Raji (cell line): ENCODE data around the gene FANCG.

Experiments
- POLR2A ChIP-seq: IDR thresholded peaks from 2 replicates; pipeline ENCODE4 v1.6.1; 2011; ENCODE audit warnings: low read depth, low read length, control low read depth; ENCODE audit not compliant: insufficient read depth

FANCG gene

DNA sequence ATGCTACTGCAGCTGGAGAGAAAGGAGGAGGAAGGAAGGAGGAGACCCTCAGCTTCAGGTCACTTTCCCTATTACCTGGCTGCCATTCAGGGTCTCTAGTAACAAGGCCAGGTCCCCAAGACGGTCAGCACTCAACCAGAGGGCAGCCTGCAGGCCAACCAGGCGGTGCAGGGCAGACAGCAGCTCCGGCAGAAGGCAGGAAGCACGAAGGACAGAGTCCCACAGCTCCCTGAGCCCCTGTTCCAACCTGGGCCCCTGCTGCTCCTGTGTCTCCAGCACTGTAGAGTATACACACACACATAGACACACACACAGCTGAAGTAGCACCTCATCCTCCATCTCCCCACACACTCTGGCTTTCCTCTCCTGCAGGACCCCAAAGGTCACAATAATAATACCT lies 1.7 kb downstream of the FANCG start:
- TF ChIP-seq POLR2A: no peak

DNA sequence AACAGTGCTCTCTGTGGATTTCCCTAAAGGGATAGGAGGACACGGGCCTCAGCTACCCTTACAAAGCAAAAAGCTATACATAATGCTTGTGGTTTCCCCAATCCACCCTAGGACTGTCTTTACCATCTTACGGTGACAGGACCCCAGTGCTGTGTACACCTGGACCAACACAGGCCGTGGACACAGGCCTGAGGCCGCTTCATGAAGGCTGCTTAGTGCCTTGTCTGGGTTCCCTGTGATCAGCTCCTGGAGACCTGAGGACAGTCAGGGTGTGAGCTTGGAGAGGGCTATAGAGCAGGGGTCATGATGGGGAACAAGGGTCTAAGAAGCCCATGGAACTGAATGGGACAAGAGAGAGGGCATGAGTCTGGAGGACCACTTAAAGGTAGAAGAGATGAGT lies 2.9 kb downstream of the FANCG start:
- no peak for TF ChIP-seq POLR2A

DNA sequence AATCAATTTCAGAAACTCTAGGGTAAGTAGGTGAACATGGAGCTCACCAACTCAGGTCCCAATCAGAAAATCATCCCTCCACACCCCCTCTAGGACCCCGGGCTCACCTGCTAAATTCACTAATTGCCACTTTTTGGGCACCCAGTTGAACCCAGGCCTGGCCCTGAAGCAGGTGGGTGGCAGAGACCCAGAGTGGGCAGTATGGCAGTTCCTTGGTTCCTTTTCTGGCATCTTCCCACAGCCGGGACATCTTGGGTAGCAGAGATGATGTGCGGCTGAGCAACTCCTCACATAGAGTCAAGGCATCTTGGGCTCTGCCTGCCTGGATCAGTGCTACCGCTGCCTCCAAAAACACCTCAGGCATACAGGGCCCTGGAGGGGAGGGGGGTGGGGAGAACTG lies 4.4 kb downstream of the FANCG start:
- TF ChIP-seq POLR2A: no peak

DNA sequence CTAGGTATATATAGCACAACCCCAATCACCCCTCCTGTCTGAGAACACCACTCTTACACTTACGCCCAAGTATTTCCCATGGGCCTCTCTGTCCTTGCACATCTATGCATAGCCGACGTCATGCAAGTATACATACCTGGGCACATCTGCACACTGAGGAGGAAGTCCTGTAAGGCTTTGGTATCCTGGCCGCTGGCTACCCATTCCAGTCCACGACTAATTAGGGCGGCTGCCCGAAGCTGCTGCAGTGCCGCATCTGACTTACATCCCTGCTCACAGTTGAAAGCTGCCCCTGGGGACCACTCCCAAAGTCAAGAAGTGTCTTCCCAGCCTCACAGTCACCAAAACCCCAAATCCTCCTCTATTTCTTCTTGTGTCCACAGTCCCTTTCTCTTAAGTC lies 5.0 kb downstream of the FANCG start:
- no peak for TF ChIP-seq POLR2A

DNA sequence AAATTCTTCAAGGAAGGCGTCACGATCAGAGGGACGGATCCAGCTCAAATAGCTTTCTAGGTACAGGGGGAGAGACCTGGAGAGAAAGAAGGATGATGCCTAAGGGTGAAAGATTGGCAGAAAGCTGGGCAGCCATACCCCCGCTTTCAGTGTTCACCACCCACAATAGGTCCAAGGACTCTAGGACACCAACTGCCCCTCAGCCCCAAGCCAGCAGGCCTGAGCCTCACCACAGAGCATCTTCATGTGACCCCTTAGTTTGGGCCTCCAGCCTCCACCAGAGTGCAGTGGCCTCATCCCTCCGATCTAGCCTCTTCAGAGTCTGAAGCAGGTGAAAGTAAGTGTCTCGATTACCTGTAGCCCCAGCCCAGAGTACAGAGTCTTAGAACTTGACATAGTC lies 5.6 kb downstream of the FANCG start:
- TF ChIP-seq POLR2A: no peak

DNA sequence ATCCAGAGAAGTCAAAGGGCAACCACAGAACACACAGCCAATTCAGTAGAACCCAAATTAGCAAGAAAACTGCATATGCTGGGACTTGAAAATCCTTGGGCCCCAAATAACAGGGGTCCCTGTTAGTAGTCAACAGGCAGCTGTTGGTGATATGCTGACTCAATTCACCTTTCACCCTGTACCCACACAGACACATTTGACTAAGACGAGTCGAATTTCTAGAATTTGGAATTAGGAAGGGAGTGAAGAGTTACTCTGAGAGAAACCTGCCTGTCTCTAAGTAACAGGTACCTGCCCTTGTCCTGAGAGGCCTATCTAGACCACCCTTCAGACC lies 6.5 kb downstream of the FANCG start:
- TF ChIP-seq POLR2A: no peak

DNA sequence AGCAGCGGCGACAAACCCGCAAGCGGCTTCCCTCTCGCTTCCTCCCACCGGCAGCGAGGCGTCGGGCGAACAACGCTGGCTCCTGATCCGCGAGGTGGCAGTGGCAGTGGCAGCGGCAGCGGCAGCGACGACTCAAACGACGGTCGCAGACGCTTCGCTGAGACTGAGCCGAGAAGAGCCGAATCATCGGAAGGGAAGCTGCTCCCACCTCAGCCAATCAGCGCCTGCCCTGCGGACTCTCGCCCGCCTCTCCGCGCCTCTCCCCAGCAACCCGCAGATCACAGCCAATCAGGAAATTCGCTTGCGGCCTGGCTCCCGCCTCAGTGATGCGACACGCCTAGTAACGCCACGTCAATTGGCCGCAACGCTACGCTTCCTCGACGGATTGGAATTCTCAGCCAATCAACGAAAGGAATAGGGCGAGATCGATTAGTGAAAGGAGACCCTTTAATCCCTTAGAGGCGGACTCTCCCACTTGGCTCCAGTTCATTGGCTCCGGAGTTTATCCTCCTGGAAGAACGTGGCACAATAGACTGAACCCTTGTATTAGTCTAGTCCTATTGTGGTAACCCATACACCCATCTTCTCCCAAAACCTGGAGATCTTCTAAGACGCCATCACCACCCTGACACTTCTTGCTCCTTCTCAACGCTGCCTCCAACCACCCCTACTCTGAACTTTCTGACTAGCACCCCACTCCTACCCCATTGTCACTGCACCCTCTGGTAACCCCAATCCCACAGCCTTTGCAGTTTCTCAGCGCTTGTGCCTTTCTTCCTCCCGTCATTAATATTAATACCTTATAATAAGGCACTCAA lies 7.1 kb downstream of the FANCG start, which contains the start of gene VCP:
TSS of gene VCP (minus strand) at position 165 of the 818 bp plus-strand sequence. CDS start 272 bp downstream, outside the sequence.
- peak; percentile 96 for TF ChIP-seq POLR2A

DNA sequence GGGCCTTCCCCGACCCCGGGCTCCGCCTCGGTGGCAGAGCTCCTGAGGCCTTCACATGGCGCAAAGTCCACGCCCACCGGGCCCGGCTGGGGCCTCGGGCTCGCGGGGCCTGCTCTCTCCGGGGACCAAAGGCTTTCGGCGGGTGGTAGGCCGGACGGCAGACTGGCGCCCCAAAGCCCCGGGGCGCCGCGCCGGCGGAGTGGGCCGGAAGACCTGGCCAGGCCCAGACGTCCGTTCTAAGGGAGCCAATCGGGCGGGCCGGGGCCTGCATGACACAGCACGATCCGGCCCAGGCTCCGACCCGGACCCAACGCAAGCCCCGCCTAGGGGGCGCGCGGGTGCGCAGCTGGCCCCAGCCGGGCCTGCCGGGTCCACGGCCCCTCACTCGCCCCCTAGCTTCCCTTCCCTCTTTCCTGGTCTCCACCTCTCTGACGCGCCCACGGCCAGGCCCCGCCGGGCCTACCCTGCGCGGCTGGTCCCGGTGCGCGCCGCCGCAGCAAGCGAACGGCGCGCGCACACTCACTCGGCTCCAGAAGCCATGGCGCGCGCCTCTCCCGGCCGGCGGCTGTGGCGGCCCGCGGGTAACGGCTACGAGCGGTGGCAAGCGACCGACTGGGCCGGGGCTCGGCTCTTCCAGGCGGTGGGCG lies 7.8 kb downstream of the FANCG start:
- TF ChIP-seq POLR2A: no peak

DNA sequence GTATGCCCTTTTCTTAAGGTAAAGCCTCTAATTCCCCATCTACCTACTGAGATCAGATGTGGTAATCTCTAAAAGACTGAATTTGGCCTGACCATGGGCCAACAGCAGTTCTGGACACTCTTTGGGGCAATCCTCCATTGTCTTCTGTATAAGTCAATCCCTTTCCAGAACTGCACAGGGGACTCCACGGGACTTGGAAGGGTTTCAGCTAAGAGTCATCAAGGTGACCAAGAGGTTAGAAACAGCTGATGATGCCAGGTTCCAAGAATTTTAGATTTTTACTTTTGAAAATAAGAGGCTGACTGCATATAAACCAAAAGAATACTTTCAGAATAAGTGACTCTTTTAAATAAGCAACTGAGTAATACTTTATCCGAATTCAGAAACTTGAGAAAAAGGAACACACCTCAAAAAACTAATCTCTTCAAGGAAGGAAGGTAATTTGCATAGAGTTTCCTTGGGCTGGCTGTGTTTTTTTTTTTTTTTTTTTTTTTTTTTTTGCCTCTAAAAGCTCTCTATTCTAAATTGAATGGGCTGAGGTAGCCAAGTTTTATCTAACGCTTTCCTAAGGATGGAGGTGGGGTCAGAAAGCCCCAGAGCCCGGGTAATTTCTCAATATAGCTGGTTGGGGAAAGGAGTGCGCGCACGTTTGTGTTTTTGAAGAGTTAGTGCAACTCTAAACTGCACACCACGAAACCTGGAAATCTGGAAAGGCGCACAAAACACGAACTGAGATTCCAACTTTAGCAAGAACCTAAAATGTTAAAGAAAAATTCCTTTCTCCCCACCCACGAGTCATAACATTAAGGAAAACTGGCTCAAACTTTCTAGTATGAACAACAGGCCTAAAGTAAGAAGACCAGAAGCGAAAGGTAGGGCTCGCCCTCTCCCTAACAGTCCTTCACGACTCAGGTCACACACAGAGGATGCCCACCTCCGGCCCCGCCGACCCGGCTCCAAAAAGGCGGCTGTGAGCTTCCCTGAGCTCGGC lies 8.6 kb downstream of the FANCG start:
- TF ChIP-seq POLR2A: no peak

DNA sequence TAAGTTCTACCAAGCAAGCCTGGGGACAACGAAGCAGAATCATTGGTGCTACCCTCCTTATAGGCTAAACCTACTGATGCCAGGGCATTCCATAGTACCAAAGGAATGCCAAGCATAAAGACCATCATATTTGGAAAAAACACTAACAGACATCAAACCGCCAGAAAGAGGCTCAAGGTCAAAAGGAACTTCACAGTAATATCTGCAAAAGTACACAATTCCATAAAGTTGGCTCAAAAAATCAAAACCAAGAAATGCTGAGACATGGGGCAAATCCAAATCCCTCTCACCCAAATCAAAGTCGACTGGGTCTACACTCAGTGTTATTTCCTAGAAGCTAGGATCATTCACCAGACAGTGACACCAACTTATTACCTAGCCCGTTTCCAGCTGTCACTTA lies 10.7 kb downstream of the FANCG start:
- TF ChIP-seq POLR2A: no peak

DNA sequence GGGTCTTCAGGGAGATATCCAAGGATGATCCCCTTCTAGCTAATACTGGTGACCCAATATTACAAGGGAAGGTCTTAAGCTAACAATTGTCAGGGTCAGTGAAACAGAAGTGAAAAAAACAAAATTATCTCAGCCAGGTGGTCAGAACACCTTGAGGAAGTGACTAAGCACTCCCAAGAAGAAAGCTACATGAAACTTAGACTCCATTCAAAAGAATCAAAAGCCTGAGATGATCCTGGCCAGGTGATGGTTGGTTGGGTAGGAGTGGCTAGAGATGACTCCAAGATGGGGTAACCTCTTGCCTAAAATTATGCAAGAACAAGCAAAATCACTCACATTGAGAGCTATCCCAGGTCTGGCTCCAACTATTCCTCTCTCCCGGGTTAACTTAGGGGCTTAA lies 12.7 kb downstream of the FANCG start:
- TF ChIP-seq POLR2A: no peak

DNA sequence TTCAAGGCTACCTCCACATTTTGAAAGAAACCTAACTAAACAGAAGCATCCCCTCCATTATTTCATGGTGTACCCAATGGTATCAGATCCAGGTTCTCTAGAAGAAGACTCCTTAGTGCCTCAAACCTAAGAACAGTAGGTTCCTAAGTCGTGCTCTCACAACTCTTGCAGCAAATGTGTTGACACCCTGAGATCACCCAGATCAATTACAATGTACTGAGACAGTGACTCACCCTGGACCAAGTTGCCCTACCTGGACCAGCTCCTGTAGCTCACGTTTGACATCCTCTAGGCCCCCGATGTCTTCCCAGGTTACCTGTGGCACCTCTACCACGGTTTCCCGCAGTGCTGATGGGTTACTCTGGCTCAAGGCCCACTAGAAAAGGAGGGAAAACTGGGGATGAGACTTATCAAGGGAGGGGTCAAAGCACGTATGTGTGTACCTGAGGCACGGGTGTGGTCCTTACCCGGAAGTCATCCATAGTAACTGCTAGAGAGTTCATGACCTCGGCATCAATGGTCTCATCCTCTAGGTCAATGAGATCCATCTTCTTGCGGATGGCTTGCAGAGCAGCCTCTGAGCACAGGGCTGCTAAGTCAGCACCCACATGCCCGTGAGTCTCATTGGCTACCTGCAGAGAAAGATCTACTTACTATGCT lies 19.1 kb downstream of the FANCG start:
- TF ChIP-seq POLR2A: no peak

DNA sequence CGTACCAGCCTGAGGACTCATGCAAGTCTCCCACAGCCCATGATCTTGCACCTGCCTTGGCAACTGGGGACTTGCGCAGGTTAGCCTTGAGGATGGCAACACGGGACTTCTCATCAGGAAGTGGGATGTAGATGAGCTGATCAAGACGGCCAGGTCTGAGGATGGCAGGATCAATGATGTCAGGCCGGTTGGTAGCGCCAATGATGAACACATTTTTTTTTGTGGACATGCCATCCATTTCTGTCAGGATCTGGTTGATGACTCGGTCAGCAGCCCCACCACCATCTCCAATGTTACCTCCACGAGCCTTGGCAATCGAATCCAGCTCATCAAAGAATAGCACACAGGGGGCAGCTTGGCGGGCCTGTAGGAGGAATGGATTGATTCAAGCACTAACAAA lies 20.3 kb downstream of the FANCG start:
- no peak for TF ChIP-seq POLR2A

DNA sequence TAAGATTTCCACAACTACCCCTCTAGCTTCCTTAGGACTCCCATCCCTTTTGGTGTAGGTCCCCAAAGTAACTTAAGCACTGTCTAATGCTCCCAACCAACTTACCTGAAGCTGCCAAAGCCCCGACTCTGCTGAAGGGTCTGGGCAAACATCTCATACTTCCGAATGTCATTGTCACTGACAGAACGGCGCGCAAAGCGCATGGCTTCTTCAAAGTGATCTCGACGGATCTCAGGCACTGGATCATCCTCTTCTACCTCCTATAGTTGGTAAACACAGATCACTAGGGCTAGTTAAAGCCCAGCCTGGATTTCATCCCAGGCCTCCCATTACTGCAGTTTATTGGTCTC lies 22.5 kb downstream of the FANCG start:
- TF ChIP-seq POLR2A: no peak

DNA sequence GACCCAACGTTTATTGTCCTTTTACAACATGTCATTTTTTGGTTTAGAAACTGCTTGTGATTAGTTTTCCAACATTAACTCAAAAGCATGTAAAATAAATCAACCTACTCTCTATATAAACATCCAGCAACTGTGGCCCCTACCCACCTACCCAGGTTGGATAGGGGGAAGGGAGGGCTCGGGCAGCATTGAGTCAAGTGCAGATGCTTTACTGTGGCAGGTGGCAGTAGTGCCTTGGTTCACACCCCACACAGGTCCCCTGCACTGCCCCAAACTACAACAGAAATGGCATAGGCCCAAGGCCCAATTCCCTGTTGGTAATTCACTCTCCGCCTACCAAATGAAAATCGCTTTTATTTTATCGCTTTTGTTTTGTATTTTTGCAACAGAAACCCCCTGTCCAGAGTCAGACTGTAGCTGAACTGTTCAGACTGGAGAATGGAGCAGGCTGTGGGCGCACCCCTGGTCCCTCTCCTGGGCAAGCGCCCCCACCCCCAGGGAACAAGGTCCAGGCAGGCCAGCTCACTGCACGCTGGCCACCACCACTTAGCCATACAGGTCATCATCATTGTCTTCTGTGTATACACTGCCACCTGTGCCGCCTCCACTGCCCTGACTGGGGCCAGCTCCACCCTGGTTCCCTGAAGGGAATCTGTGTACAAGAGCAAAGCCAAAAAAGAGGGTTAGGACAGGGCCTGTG lies 23.0 kb downstream of the FANCG start:
- no peak for TF ChIP-seq POLR2A
